GM12878 (cell line): ENCODE results near the gene ADPRM. TPM values are rescaled to one million over a fixed set of nuclear protein-coding genes. Genes with fewer than 3 reads are reported as not detected.
A peak's percentile ranks its signal among the peaks of the same experiment; 100 is the strongest.

Experiments used
- ATAC-seq: fragments of 200-7000 bp; cut with Tn5 transposase; 3 replicates; pipeline ENCODE4 v1.9.1; 2020; ENCODE audit warnings: mild to moderate bottlenecking, moderate library complexity
- BruUV-seq: library from RNA; stranded (reverse); fragments of 400-500 nt; replicated peaks from 2 replicates; lab custom pipeline; 2021; lab: Mats Ljungman, UMichigan
- CTCF ChIA-PET: fragments of 300-600 bp; sonication (Branson Sonifier 250); formaldehyde crosslinking; extraction: SDS; loops from one replicate; lab custom pipeline; 2021; ENCODE audit warnings: inconsistent platforms; lab: Yijun Ruan, JAX
- POLR2A ChIA-PET: fragments of 350-600 bp; formaldehyde crosslinking; extraction: SDS; loops from one replicate; lab custom pipeline; 2021; ENCODE audit warnings: inconsistent platforms; lab: Charles Lee
- RAD21 ChIA-PET: fragments of 300-600 bp; sonication (Branson Sonifier 250); formaldehyde crosslinking; loops from one replicate; lab custom pipeline; 2023; ENCODE audit warnings: antibody characterized with exemption; ENCODE audit not compliant: unreplicated experiment; lab: Charles Lee
- SMC1A ChIA-PET: fragments of 300-600 bp; sonication (Branson Sonifier 250); formaldehyde crosslinking; loops from one replicate; lab custom pipeline; 2023; ENCODE audit not compliant: unreplicated experiment, uncharacterized antibody; lab: Charles Lee
- DNase-seq: peaks from one replicate; pipeline ENCODE4 v3.0.0-alpha.2; 2011; ENCODE audit warnings: low read depth, low spot score
- FAIRE-seq: peaks from 3 replicates; lab custom pipeline; 2011; peaks lifted over from hg19 to GRCh38; lab: Jason Lieb, UNC
- H2AFZ ChIP-seq: 2 replicates; pipeline ENCODE4 v1.6.0; 2011; ENCODE audit warnings: low read depth, low read length, control low read depth; ENCODE audit not compliant: control insufficient read depth
- H3K27ac ChIP-seq: 2 replicates; pipeline ENCODE4 v1.5.1; 2011; ENCODE audit warnings: control low read depth; ENCODE audit not compliant: control insufficient read depth, insufficient read depth
- H3K27me3 ChIP-seq, 2 experiments: replicated peaks in 1 of 2; 2 replicates each; pipeline versions ENCODE4 v1.6.0 to v1.6.1; 2011; ENCODE audit warnings: low read length in 1 of 2; ENCODE audit not compliant: control insufficient read depth in 2 of 2, insufficient read depth in 2 of 2
- H3K36me3 ChIP-seq, 2 experiments: 2 replicates each; pipeline ENCODE4 v1.5.1; 2011; ENCODE audit warnings: low read length in 1 of 2; ENCODE audit not compliant: control insufficient read depth in 2 of 2, insufficient read depth in 2 of 2
- H3K4me1 ChIP-seq: 2 replicates; pipeline ENCODE4 v1.6.1; 2011; ENCODE audit warnings: mild to moderate bottlenecking, low read length, moderate library complexity, mixed read lengths; ENCODE audit not compliant: control insufficient read depth, insufficient read depth
- H3K4me2 ChIP-seq: 2 replicates; pipeline ENCODE4 v1.6.0; 2011; ENCODE audit warnings: control low read depth; ENCODE audit not compliant: control insufficient read depth, insufficient read depth
- H3K4me3 ChIP-seq: fragments of 200-600 bp; sonication (generic); 2 replicates; pipeline ENCODE4 v1.5.1; 2016
- H3K79me2 ChIP-seq: 2 replicates; pipeline ENCODE4 v1.6.0; 2011; ENCODE audit warnings: low read length; ENCODE audit not compliant: control insufficient read depth, insufficient read depth
- H3K9ac ChIP-seq: 2 replicates; pipeline ENCODE4 v1.8.0; 2011; ENCODE audit warnings: low read length, control low read depth, mixed read lengths; ENCODE audit not compliant: control insufficient read depth, insufficient read depth
- H3K9me3 ChIP-seq: replicated peaks from 3 replicates; pipeline ENCODE4 v1.5.1; 2011; ENCODE audit warnings: mild to moderate bottlenecking, low read length; ENCODE audit not compliant: control insufficient read depth, insufficient read depth
- H4K20me1 ChIP-seq: 2 replicates; pipeline ENCODE4 v1.6.0; 2011; ENCODE audit not compliant: control insufficient read depth, insufficient read depth
- CTCF ChIP-seq, 3 experiments: IDR thresholded peaks in 2 of 3; conservative IDR thresholded peaks in 1 of 3; 2 replicates each; pipeline ENCODE4 v1.5.1; 2011; ENCODE audit warnings: low read depth in 3 of 3, low read length in 3 of 3, mild to moderate bottlenecking in 3 of 3, control low read depth in 2 of 3, moderate library complexity in 2 of 3, inconsistent platforms in 1 of 3, mixed read lengths in 1 of 3; ENCODE audit not compliant: control insufficient read depth in 2 of 3, insufficient read depth in 1 of 3; ENCODE audit errors: extremely low read depth in 1 of 3
- EZH2 ChIP-seq: IDR thresholded peaks from 2 replicates; pipeline ENCODE4 v1.6.1; 2012; ENCODE audit warnings: low read depth, mild to moderate bottlenecking, control low read depth, inconsistent platforms, low read length, borderline replicate concordance; ENCODE audit not compliant: control insufficient read depth
- IRF5 ChIP-seq: fragments of 450-650 bp; IDR thresholded peaks from 2 replicates; pipeline ENCODE4 v1.6.1; 2017; ENCODE audit warnings: borderline replicate concordance
- PML ChIP-seq: IDR thresholded peaks from 2 replicates; pipeline ENCODE4 v1.6.1; 2012; ENCODE audit warnings: low read length, inconsistent platforms
- RAD21 ChIP-seq: IDR thresholded peaks from 2 replicates; pipeline ENCODE4 v1.6.1; 2011; ENCODE audit warnings: mild to moderate bottlenecking, low read depth, low read length, moderate library complexity; ENCODE audit not compliant: insufficient read depth
- SMARCA5 ChIP-seq: fragments of 450-650 bp; IDR thresholded peaks from 2 replicates; pipeline ENCODE4 v1.6.1; 2017; ENCODE audit warnings: mild to moderate bottlenecking
- SMC3 ChIP-seq: IDR thresholded peaks from 2 replicates; pipeline ENCODE4 v1.6.1; 2011; ENCODE audit warnings: low read length, improper control_type of control experiment, borderline replicate concordance
- YY1 ChIP-seq: IDR thresholded peaks from 2 replicates; pipeline ENCODE4 v1.6.1; 2011; ENCODE audit warnings: low read depth, mild to moderate bottlenecking, low read length
- WGBS: methylation state at CpG from one replicate; pipeline ENCODE4 v1.1.6; 2016; ENCODE audit warnings: low lambda C conversion rate; ENCODE audit not compliant: insufficient replicate concordance, insufficient coverage; ENCODE audit errors: missing lambda C conversion rate; 5-methylcytosine and 5-hydroxymethylcytosine counted together
- in situ Hi-C: fragments of 300-500 bp; cut with MboI; formaldehyde crosslinking; loops from 9 replicates; pipeline ENCODE4 v1.14.3; 2018; ENCODE audit warnings: mixed read lengths
- intact Hi-C: fragments of 100-400 bp; cut with micrococcal nuclease; formaldehyde crosslinking; loops from one replicate; pipeline ENCODE4 v1.14.2; 2022; ENCODE audit not compliant: unreplicated experiment
- polyA plus RNA-seq, 11 experiments: library from polyadenylated mRNA; depleted of rRNA in 4 of 11; unstranded in 6 of 11; stranded (reverse) in 5 of 11; fragments of >200 nt; fragmentation: Nextera tagmentation in 4 of 11; fragmentation: Illumina TruSeq in 1 of 11; extraction: Ambion mirVana in 4 of 11; extraction: Trizol in 1 of 11; gene quantifications; 1 replicate in 1 of 11; 2 replicates in 10 of 11; pipeline versions ENCODE4 v1.2.1 to v1.2.3, GENCODE V29; 2011 to 2016; ENCODE audit warnings: inconsistent platforms in 2 of 11, missing spikeins in 2 of 11, low read depth in 1 of 11
- total RNA-seq, 4 experiments: library from RNA; depleted of rRNA in 3 of 4; stranded (reverse); fragments of >200 nt in 3 of 4; fragmentation: Illumina TruSeq in 1 of 4; extraction: Trizol in 1 of 4; gene quantifications; 2 replicates each; pipeline versions ENCODE4 v1.2.1 to v1.2.3, GENCODE V29; 2013 to 2021

ADPRM gene
- total and polyA plus RNA-seq, 10 of the 15 experiments (the other 5 are each of a cell fraction or from before 2014, with no cell fraction given) = 7.1 to 18.4 (median 8.8) TPM

- DNase-seq (no peak), FAIRE-seq (no peak), ATAC-seq (peak; percentile 48; the same call in 2 of the 3 replicates)
- TF ChIP-seq CTCF (IDR thresholded peaks at IDR 0.05 in 2 of 3, conservative IDR thresholded peaks at IDR 0.05 in 1 of 3; ENCODE audit: control insufficient read depth in 2 of 3, extremely low read depth in 1 of 3, insufficient read depth in 1 of 3, low read depth in 3 of 3, low read length in 3 of 3) = peak; percentile 25 to 43 (median 39); a peak in 4 of 6 replicates
- no peak for TF ChIP-seq YY1
- TF ChIP-seq EZH2 = no peak
- no peak for TF ChIP-seq IRF5
- 0 out of 2 replicates have a peak, but pooled peaks have one; percentile 7 for TF ChIP-seq RAD21
- no peak for TF ChIP-seq PML
- peak; percentile 21; the same call in 1 of the 2 replicates for TF ChIP-seq SMC3
- TF ChIP-seq SMARCA5 = peak; percentile 79; the same call in 1 of the 2 replicates
- ChIA-PET SMC1A (no interaction called here), CTCF (interaction anchor here (1.0 to 1.1 kb wide), 2 partner anchors 9 to 85 kb away, joined by 3 read pairs; no protein-coding TSS in a partner anchor), RAD21 (no interaction called here), POLR2A (no interaction called here)
- in situ Hi-C loops = no loop called here
- Histone ChIP-seq H3K9me3 (no peaks in the 10 kb centered on the region), H3K79me2 (no peaks in the 10 kb centered on the region), H3K36me3 (no peaks in the 10 kb centered on the region), H3K9ac (no peak overlapping the region), H3K27ac (no peak overlapping the region), H3K27me3 (no peaks in the 10 kb centered on the region), H3K4me2 (no peak overlapping the region), H3K4me3 (no peak overlapping the region), H2AFZ (no peak overlapping the region), H3K4me1 (no peaks in the 10 kb centered on the region), H4K20me1 (no peaks in the 10 kb centered on the region)
- intact Hi-C loops = loop anchor here (5.0 kb wide), 1 partner anchor 93 kb away; no protein-coding TSS in a partner anchor
- BruUV-seq = no TSS peak
- 0% methylated on average over 2 of the region's 2 CpGs for WGBS
These were observed 56.7 kb downstream of the ADPRM start for GRCh38 chr17:10754109-10754508.
